GM19238 (cell line): ENCODE measurements around the gene NCAPG2.
"Not testable (repeated sequence)": the region's sequence is repeated elsewhere in the genome, so short reads cannot be mapped to it uniquely, and the experiment has no call there.

Source experiments
- DNase-seq: peaks from one replicate; pipeline ENCODE4 v3.0.0; 2011; ENCODE audit warnings: low spot score; ENCODE audit not compliant: insufficient read length

The NCAPG2 gene

DNA sequence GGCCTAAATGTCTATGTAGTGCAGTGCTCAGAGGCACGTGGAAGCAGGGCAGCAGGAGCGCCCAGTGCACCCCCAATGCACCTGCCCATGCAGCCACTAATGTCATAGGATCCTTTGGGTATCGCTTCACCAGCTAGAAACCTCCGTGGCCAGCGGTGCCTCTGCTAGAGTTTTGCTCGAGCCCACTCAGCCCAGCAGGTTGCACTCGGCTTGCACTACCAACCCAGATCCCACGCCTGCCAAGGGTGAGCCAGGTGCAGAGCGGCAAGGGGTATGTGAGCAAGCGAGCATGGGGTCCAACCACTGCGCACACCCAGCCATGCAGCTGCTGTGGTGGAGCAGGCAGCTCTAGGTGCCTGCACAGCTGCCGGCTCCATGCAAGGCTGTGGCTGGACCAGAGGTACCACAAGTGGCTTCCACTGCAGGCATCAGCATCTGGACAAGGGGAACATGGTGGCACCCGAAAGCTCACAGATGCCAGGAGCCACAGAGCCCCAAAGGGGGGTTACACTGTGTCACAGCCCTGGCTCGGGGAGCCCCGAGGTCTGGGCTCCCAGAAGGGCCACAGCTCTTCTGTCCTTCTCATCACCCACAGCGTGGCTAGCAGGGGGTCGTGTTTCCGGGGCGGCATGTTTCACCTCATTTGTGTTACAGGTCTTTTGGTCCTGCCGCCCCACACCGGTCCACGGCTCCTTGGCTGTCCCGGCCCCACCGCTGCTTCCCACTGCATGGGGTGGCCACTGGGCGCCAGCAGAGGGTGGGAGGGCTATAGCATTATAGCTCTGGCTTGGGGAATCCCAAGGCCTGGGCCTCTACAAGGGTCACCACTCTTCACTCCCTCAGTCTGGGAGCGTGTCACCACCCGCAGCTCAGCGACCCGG lies 2.3 kb upstream of the NCAPG2 start:
- no peak for DNase-seq

DNA sequence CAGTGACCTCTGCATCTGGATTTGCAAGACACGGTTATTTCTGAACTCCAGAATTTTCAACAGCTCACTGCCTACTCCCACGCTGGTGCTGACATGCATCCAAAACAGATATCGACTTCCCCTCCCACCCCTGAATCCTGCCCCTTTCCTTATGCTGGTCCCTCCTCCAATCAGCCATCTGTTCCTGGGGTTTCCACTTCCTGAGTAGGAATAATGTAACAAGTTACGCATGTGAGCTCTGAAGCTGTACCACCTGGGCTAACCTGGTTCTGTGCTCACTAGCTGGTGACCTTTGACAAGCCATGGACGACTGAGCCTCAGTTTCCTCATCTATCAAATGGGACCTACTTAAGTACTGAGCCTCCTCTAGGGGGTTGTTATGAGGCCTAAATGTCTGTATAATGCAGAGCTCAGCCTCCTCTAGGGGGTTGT lies 1.7 kb upstream of the NCAPG2 start:
- DNase-seq, result no peak

DNA sequence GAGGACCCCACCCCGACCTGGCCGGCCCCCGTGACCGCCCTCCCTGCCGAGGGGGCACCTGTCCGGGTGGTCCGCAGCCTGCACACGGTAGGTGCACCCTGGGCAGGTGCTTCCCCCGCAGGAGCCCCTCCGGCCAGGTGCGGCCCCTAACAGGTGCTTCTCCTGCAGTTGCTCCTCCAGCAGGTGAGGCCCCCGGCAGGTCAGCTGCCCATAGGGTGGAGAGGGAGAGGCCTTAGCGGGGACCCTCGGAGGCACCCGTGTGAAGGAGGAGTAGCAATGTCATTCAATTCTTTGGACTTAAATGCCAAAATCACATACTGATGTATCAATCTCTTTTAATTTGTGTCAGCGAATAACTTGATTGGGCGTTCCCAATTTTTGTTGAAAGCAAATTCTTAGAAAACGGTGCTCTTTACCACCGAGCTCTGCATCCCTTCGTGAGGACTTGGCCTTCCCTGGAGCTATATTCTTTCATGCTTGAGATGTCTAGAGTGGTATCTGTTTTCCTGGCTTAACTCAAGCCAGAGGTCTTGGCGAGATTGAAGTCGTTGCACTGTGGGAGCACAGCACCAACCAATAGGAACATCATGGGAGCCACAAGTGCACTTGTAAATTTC lies 738 bp upstream of the NCAPG2 start:
- no peak for DNase-seq

DNA sequence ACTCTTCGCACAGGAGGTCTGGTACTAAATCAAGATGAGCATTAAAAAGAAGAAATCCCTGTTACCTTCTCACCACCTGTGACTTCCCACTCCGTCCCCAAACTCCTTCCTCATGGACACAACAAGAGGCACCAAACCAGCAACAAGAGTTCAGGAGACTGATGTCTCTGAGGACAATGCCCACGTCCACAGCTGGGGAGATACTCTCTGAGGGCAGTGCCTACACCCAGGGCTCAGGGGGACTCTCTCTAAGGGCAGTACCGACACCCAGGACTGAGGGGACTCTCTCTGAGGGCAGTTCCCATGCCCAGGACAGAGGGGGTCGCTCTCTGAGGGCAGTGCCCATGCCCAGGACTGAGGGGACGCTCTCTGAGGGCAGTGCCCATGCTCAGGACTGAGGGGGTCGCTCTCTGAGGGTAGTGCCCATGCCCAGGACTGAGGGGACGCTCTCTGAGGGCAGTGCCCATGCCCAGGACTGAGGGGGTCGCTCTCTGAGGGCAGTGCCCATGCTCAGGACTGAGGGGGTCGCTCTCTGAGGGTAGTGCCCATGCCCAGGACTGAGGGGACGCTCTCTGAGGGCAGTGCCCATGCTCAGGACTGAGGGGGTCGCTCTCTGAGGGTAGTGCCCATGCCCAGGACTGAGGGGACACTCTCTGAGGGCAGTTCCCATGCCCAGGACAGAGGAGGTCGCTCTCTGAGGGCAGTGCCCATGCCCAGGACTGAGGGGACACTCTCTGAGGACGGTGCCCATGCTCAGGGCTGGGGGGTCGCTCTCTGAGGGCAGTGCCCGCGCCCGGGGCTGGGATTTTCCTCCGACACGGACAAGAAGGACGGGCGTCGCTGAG lies 703 bp downstream of the NCAPG2 start:
- DNase-seq, result not testable (repeated sequence)

DNA sequence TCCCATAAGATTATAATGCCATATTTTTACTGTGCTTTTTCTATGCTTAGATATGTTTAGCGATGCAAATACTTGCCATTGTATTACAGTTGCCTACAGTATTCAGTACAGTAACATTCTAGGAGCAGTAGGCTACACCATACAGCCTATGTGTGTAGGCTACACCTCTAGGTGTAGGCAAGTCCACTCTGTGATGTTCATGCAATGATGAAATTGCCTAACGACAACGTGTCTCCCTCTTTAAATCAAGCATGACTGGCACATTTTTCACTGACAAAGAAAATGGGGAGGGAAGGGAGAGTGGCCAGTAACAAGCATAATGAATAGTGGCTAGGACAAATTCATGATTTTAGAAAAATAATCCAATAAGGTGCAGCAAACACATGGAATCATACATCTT lies 1.7 kb downstream of the NCAPG2 start:
- DNase-seq, result no peak

DNA sequence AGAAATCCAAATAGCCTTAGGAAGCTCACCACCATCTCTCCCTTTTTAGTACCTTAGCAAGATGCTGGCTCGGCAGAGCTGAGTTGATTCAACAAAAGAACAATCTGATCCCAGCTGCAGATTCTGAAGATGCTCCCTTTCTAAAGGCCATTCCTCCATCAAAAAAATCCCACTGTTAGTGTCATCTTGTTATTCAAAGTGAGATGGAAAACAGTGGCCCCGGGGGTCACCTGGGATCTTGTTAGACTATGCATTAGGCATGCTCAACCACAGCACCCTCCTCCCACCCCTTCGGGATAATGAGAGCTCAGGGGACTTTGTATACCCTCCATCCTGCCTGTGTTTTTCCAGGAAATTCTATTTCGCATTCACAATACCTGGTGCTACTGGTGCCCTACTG lies 2.4 kb downstream of the NCAPG2 start:
- DNase-seq, result no peak

DNA sequence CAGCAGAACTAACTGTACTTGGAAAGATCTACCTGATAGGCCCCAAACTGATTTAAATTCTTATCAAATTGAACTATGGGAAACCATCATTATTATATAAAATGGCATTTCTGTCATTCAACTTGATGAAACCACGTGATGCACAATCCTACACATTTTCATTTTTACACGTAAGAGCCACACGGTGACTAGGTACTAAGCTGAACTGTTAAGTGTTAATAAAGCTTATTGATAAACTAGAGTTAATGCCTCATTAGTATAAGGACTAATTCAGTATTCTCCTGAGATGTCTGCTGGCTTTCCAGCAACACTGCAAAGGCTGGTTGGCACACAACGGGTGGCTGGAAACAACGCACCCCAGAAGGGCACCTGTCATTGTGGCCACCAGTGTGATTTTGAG lies 4.6 kb downstream of the NCAPG2 start:
- DNase-seq, result no peak

DNA sequence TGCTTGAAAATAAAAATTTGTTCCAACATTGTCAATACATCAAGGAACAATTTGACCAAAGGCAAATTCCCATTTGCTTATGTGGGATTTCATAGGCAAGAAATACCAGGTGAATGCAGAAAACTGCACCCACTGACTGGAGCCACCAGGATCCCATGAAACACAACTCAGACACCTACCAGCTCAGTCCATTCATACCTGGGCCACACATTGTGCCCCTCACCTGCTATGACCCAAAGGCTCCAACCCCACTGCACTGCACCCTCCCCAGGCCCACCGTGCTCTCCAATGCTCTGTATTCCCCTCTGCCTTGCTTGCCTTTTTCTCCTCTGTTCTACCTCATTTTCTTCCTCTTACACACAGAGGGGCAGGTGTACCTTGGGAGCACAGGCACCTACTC lies 5.3 kb downstream of the NCAPG2 start:
- no peak for DNase-seq

DNA sequence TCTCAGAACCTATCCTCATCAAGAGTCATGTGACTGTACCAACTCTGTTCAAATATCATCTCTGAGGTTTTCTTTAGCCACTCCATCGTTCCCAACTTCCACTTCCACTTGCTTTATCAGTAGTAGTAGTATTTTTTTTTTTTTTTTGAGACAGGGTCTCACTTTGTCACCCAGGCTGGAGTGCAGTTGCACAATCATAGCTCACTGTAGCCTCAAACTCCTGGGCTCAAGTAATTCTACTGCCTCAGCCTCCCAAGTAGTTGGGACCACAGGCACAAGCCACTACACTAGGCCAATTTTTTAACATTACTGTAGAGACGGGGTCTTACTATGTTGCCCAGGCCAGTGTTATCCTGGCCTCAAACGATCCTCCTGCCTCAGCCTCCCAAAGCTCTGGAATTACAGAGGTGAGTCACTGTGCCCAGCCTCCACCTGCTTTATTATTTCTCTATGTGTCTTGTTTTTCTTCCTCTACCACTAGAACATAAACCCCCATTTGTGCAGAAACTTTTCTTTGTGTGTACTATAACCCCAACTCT lies 5.9 kb downstream of the NCAPG2 start:
- DNase-seq, result no peak

DNA sequence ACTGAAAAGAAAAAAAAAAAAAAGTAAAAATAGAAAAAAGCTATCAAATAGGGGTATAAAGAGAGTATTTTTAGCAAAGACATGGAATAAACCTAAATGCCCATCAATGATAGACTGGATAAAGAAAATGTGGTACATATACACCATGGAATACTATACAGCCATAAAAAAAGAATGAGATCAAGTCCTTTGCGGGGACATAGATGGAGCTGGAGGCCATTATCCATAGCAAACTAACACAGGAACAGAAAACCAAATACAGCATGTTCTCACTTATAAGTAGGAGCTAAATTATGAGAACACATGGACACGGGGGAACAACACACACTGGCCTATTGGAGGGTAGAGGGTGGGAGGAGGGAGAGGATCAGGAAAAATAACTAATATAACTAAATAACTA lies 7.0 kb downstream of the NCAPG2 start:
- not testable (repeated sequence) for DNase-seq

DNA sequence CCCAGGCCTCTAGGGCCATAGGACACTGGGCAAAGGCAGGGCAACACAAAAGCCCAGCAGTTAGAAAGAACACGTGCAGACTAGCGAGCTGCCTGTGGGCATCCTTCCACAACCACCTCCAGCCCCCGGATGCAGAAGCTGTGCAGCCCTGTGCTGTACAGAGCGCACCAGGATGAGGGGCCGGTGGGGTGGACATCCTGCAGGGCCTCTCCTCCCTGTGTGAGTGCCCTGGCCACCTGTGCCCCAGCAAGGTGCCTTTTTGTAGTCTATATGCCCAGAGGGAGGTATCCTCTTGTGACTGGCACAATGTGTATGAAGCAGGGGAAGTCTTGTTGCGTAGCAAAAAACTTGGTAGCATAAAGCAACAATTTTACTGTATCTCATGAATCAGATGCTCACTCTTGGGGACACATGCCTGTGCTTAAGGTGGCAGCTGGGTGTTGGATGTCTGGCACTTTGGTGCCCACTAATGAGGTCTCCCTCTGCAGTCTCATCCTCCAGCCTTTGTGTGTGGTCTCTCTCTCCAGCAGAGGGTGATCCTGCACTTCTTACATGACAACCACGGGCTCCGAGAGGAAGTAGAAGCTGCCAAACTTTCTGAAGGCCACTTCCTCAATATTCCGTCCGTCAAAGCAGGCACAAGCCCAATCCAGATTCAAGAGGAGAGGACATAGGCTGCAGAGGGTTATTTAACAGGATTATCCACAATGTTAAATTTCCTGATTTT lies 8.7 kb downstream of the NCAPG2 start:
- DNase-seq, result peak; percentile 17

DNA sequence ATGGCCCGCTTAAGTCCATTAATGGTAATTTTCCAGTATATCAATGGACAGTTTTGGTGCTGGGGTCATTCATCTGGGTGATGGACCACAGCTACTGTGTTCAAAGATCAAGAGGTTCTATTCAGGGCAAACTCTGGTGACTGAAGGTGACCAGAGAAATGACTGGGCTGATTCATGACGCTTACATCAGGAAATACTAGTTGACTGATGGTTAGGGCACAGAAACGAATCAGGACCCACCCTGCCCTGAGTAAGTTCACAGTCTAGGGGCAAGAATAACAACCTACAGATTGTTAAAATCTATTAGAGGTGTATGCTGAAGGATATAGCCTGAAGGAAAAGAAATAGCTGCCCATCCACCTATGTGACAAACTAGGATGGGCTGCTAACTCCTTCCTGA lies 9.5 kb downstream of the NCAPG2 start:
- no peak for DNase-seq

DNA sequence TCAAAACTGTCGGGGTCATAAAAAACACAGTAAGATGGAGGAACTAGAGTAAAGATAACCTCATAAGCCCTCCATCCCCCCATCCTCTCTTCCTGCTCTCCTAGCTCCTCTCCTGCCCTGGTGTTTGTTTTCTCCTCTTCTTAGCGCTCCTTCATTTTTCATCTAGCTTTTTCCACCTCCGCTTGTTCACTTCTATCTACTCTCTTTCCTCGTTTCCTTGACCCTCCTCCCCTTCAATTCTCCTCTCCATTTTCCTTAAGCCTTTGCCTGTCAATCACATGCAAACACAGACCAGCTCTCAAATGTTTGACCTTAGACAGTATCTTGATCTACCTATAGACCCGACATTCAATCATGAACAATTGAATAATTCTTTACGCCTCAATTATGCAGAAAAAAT lies 10.0 kb downstream of the NCAPG2 start:
- no peak for DNase-seq

DNA sequence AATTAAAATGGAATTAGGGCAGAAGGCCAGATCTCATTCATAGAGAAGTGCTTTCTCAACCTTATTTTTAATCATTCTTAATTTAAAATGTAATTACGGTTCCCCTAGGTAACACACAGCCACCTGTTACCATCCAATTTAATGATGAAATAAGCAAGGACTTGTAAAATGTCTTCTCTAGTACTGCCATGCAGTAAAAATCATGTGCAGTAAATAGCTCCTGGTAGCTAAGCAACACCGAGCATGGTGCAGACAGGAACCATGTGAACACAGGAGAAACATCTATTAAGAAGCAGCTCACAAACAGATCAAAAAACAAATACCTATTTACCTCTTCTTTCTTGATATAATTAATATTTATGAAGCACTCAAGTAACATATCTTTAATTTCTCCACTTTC lies 15.1 kb downstream of the NCAPG2 start:
- DNase-seq, result no peak

DNA sequence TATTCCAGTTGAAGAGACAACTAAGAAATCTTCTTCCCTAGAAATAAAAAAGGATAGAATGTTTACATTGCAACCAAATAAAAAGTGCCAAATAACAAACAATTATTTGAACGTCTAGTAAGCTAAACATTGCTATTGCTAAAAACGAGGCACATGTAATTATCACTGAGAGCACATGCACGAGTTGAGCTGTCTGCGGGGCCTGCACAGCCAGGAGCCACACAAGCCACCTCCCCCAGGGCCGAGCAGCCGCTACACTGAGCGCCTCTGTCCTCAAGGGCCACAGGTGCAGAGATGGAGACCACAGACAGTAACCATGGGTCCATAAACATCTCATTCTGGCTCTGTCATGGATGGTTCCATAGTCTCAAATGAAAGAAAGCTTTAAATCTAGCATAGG lies 17.2 kb downstream of the NCAPG2 start:
- DNase-seq, result no peak

DNA sequence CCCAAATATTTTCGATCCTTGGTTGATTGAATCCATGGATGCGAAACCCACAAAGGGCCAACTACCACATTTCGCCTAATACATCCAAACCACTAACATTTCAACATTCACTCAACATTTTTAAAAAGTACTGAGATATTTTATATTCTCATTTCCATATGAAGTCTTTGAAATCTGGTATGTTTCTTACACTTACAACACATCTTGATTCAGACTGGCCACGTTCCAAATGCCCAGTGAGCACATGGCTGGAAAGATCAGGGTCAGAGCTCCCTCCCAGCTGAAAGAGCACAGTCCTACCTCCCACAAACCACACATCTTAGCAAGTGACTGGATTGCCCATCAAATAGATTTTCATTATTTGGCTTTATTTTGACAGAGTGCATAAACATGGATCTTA lies 18.9 kb downstream of the NCAPG2 start:
- DNase-seq, result no peak

DNA sequence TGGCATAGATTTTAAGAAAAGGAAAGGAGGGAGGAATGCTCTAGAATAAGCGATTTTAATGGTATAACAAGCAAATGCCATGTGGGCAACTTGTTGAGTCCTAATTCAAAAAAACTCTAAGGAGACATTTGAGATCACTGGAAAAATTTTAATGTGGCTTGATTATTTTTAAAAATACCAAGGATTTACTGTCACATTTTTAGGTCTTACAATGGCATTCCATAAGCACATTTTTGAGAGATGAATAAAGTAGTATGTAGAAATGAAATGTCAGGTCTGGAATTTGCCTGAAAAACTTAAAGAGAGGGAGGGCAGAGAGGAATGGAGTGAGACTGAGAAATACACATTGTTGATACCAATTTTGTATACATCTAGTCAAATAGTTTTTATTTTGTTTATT lies 20.3 kb downstream of the NCAPG2 start:
- no peak for DNase-seq

DNA sequence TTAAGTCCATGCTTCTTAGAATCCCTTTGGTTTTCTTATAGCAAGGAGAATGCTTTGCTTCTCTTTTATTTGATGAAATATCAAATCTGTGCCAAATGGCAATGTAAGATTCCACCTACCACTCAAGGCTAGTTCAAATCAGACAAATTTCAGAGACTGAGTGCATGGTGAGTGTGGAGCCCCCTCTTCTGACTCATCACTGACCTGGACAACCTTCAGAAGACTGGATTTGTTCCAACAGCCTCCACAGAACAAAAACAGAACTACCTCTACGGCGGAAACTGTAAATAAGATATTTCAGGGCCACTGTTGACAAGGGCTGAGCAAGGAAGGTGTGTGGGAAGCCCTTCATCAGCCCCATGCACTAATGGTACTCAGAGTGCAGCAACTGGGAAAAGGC lies 21.1 kb downstream of the NCAPG2 start:
- DNase-seq, result no peak

DNA sequence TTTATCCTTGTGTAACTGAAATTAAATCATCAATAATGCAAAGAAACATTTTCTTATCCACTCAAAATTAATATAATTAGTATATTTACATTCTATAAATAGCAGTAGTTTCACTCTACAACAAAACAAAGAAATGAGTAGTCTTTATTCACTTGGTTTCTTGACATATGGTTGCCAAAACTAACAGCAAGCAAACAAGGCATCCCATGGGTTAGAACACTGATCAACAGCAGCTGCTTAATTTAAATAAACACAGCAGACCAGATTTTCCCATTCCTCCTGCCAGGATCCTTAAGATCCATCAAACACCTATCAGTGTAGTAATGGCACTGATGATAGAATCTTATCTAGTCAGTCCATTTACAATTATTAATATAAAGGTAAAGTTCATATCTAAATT lies 22.1 kb downstream of the NCAPG2 start:
- no peak for DNase-seq

DNA sequence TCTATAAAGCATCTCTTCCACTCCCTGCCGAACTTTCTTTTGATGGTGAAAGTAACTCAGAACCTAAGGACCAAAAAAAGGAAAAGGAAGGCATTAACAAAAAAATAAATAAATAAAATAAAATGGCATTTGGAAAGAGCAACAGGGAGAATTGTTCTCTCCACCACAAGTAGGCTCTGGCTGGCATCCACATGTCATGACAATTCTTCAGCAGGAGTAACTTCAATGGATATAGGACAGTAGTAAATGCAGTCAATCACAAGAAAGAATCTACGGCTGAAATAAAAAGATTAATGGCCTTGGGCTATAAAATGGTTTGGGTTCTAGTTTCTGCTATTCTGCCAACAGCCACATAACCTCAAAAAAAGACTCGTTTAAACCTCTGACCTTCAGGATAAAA lies 23.9 kb downstream of the NCAPG2 start:
- DNase-seq, result no peak

DNA sequence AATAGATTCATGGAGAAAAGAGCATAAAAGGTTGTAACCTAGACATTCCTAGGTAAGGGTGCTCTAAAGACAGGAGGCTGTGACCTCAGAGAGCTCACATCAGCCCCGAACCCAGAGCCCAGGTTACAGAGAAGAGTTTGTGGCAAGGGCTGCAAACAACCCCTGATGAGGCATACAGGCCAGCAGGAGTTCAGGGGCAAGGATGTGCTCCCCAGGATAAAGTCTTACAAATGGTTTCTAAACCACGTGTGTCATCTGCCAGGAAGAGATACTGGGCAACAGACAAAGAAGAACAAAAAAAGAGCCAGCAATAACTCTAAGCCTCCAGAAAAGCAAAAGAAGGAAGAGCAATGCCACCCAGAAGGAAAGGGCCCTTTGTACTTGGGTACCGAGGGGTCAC lies 27.7 kb downstream of the NCAPG2 start:
- DNase-seq, result no peak
